Heart right ventricle (tissue), 16 donors: Measurements from ENCODE around the gene PCBP2. TPM values are rescaled to one million over a fixed set of nuclear protein-coding genes. Genes with fewer than 3 reads are reported as not detected.
A peak's percentile ranks its signal among the peaks of the same experiment; 100 is the strongest.
"Not testable (repeated sequence)": the region's sequence is repeated elsewhere in the genome, so short reads cannot be mapped to it uniquely, and the experiment has no call there.

Experiments
- ATAC-seq, 8 donors: fragments of 200-7000 bp; cut with Tn5 transposase; one replicate each; pipeline ENCODE4 v1.9.1; 2020; ENCODE audit warnings: mild to moderate bottlenecking in 8 of 8, moderate library complexity in 8 of 8, moderate number of reproducible peaks in 1 of 8
- DNase-seq, 2 donors: peaks; one replicate each; pipeline ENCODE4 v3.0.0-alpha.2; 2020
- H3K27ac ChIP-seq, 10 donors: fragments of 200-600 bp; sonication (generic) in 2 of 10; one replicate each; pipeline versions ENCODE4 v1.5.0 to v1.8.0; 2020 to 2022; ENCODE audit warnings: mild to moderate bottlenecking in 3 of 10
- H3K27me3 ChIP-seq, 7 donors: fragments of 200-600 bp; one replicate each; pipeline ENCODE4 v1.8.0; 2021 to 2022; ENCODE audit warnings: mild to moderate bottlenecking in 2 of 7
- H3K36me3 ChIP-seq, 9 donors: fragments of 200-600 bp; sonication (generic) in 1 of 9; one replicate each; pipeline versions ENCODE4 v1.5.0 to v1.8.0; 2020 to 2022; ENCODE audit warnings: mild to moderate bottlenecking in 2 of 9
- H3K4me1 ChIP-seq, 9 donors: fragments of 200-600 bp; sonication (generic) in 1 of 9; one replicate each; pipeline versions ENCODE4 v1.5.0 to v1.8.0; 2020 to 2022; ENCODE audit warnings: mild to moderate bottlenecking in 4 of 9
- H3K4me3 ChIP-seq, 10 donors: fragments of 200-600 bp; sonication (generic) in 2 of 10; one replicate each; pipeline versions ENCODE4 v1.5.0 to v1.8.0; 2020 to 2022; ENCODE audit warnings: mild to moderate bottlenecking in 7 of 10, moderate library complexity in 2 of 10
- H3K9me3 ChIP-seq, 11 donors: fragments of 200-600 bp in 10 of 11; sonication (generic) in 2 of 11; one replicate each; pipeline versions ENCODE4 v1.5.0 to v1.8.0; 2013 to 2022; ENCODE audit warnings: mild to moderate bottlenecking in 2 of 11, control low read depth in 1 of 11, moderate library complexity in 1 of 11
- WGBS, 2 donors: extraction: QIAGEN DNeasy Blood & Tissue Kit; methylation state at CpG; one replicate each; pipeline ENCODE4 v1.1.7; 2013; ENCODE audit warnings: inconsistent platforms in 1 of 2; 5-methylcytosine and 5-hydroxymethylcytosine counted together
- intact Hi-C, 10 donors: fragments of 100-400 bp; cut with DNase I; formaldehyde crosslinking; loops; one replicate each; pipeline versions ENCODE4 v1.11.1 to v1.14.2; 2022
- polyA plus RNA-seq, 2 donors: library from polyadenylated mRNA; stranded (reverse); fragments of 200-250 nt; gene quantifications; one replicate each; pipeline ENCODE4 v1.2.3, GENCODE V29; 2013
- total RNA-seq, 10 donors: library from RNA; stranded (reverse); fragmentation: NEBNext Ultra II Directional in 3 of 10; extraction: Animal tissue kit (Norgen Biotek cat#: 25700) in 3 of 10; gene quantifications; one replicate each; pipeline versions ENCODE4 v1.2.1 to v1.2.4, GENCODE V29; 2021 to 2023
- TF ChIP-seq, protein P1 (sequence below), 9 donors: fragments of 200-600 bp; sonication (generic) in 2 of 9; IDR thresholded peaks; one replicate each; pipeline versions ENCODE4 v1.5.0 to v1.8.0; 2021 to 2022; ENCODE audit warnings: antibody characterized with exemption in 9 of 9, mild to moderate bottlenecking in 5 of 9, moderate library complexity in 1 of 9
- donor health status: Arrhythmogenic right ventricular cardiomyopathy.
- donor health status: ischemic (EF 13 %, LVEDD 7.1; RV severe dilation, severe dysfunction).
- donor health status: healthy with polysubstance abuse.
- donor health status: DM: no; HTN: yes; CAD: no.
- donor health status: DM: no; HTN: no; CAD: no.
- donor health status: ischemic (EF 25% LVEDD 6.9; RV normal size, moderate dysfunction).
- donor health status: ischemic (EF 25% LVEDD 5.7; RV mildly dilated, moderate dysfunction).
- donor health status: healthy.
- donor health status: DM: yes; HTN: yes; CAD: no.
- donor health status: Ischemic cardiomyopathy.
- donor health status: ischemic (EF 35%, LVEDD 5.7; RV mildly dilated, moderate dysfunction).
- donor health status: nonischemic (EF 11% LVEDD 7.7; RV severe dilation, severe dysfunction).
- donor health status: DM: yes; HTN: yes; CAD: no.
- donor health status: PGD.
- donor health status: ischemic (EF 29% LVEDD 5.4; RV normal size, mild dysfunction).
- donor health status: nonischemic (EF 23%, LVEDD 6.1; RV moderate dilation, normal function).

Gene PCBP2
- total and polyA plus RNA-seq, 12 donors: 281 to 579 (median 555) TPM

- Histone ChIP-seq H3K4me1 (peaks cover 7 to 45% (median 18%) of the 10 kb centered on the region in 9 donors), H3K9me3 (no peaks in the 10 kb centered on the region), H3K36me3 (peaks cover 0 to 59% (median 12%) of the 10 kb centered on the region in 9 donors), H3K4me3 (no peak overlapping the region), H3K27me3 (no peaks in the 10 kb centered on the region), H3K27ac (no peak overlapping the region)
- WGBS, 2 donors: 94 to 96% methylated on average over 4 of the region's 4 CpGs
- TF ChIP-seq, protein P1, sequence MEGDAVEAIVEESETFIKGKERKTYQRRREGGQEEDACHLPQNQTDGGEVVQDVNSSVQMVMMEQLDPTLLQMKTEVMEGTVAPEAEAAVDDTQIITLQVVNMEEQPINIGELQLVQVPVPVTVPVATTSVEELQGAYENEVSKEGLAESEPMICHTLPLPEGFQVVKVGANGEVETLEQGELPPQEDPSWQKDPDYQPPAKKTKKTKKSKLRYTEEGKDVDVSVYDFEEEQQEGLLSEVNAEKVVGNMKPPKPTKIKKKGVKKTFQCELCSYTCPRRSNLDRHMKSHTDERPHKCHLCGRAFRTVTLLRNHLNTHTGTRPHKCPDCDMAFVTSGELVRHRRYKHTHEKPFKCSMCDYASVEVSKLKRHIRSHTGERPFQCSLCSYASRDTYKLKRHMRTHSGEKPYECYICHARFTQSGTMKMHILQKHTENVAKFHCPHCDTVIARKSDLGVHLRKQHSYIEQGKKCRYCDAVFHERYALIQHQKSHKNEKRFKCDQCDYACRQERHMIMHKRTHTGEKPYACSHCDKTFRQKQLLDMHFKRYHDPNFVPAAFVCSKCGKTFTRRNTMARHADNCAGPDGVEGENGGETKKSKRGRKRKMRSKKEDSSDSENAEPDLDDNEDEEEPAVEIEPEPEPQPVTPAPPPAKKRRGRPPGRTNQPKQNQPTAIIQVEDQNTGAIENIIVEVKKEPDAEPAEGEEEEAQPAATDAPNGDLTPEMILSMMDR (IDR thresholded peaks at IDR 0.05): no peak
- DNase-seq (no peak), ATAC-seq (no peak)
- intact Hi-C loops: loop anchor here in 1 of 10 donors (10.0 kb wide), 1 partner anchor 61 kb away; the partner anchor contains the start of genes NPFF and TARBP2
Observed at GRCh38 chr12:53443955-53444354, 7.9 kb upstream of the PCBP2 start.

GRCh38 chr12:53444593-53445325 lies 7.1 kb upstream of the PCBP2 start:
- not testable (repeated sequence) for H3K27ac ChIP-seq, H3K27me3 ChIP-seq, ATAC-seq, H3K4me3 ChIP-seq, H3K9me3 ChIP-seq, DNase-seq
- peaks cover 0 to 59% (median 12%) of the 10 kb centered on the region in 9 donors for H3K36me3 ChIP-seq
- intact Hi-C loops: loop anchor here in 1 of 10 donors (10.0 kb wide), 1 partner anchor 60 kb away; the partner anchor contains the start of genes NPFF and TARBP2
- 88 to 90% methylated on average over 11 of the region's 11 CpGs for WGBS, 2 donors
- H3K4me1 ChIP-seq: peaks cover 7 to 45% (median 18%) of the 10 kb centered on the region in 9 donors

- Histone ChIP-seq H3K36me3 (peaks cover 0 to 54% (median 24%) of the 10 kb centered on the region in 9 donors), H3K4me3 (no peak overlapping the region), H3K4me1 (peaks cover 3 to 34% (median 31%) of the 10 kb centered on the region in 9 donors), H3K27ac (no peak overlapping the region), H3K9me3 (no peaks in the 10 kb centered on the region), H3K27me3 (no peaks in the 10 kb centered on the region)
- TF ChIP-seq, protein P1 (IDR thresholded peaks at IDR 0.05): no peak
- 87 to 91% methylated on average over 7 of the region's 7 CpGs for WGBS, 2 donors
- ATAC-seq: no peak
- DNase-seq: no peak
- intact Hi-C loops: loop anchor here in 5 of 10 donors (1.0 to 10.0 kb wide), 5 partner anchors 10 to 56 kb away; partner anchors contain the start of genes NPFF (in 2 of the 5), TARBP2 (in 2 of the 5) and PRR13 (in 1 of the 5)
Observed at GRCh38 chr12:53450936-53451335, 966 bp upstream of the PCBP2 start.

GRCh38 chr12:53452159-53453077 lies 516 bp downstream of the PCBP2 start:
- intact Hi-C loops: loop anchor here in 7 of 10 donors (2.0 to 10.0 kb wide), 5 partner anchors 40 to 55 kb away; partner anchors contain the start of genes TARBP2 (in 5 of the 7) and NPFF (in 2 of the 7)
- WGBS, 2 donors: 0% methylated on average over 58 to 64 of the region's 82 CpGs

More at GRCh38 chr12:53452159-53453077, 516 bp downstream of the PCBP2 start:
- peak overlapping the region; percentile 72 to 98 (median 93) for H3K27ac ChIP-seq
- DNase-seq: peak; percentile 88 to 93
- no peaks in the 10 kb centered on the region for H3K9me3 ChIP-seq
- no peaks in the 10 kb centered on the region for H3K27me3 ChIP-seq
- ATAC-seq: peak; percentile 80 to 91 (median 86)
- TF ChIP-seq, protein P1 (IDR thresholded peaks at IDR 0.05): peak in 6 of 9 donors; percentile 48 to 68 (median 56)
- H3K4me1 ChIP-seq: peaks cover 3 to 44% (median 34%) of the 10 kb centered on the region in 9 donors
- peaks cover 0 to 56% (median 33%) of the 10 kb centered on the region in 9 donors for H3K36me3 ChIP-seq
- peak overlapping the region; percentile 44 to 90 (median 68) for H3K4me3 ChIP-seq
